ENCODE data around the gene WDR93.

The WDR93 gene

DNA sequence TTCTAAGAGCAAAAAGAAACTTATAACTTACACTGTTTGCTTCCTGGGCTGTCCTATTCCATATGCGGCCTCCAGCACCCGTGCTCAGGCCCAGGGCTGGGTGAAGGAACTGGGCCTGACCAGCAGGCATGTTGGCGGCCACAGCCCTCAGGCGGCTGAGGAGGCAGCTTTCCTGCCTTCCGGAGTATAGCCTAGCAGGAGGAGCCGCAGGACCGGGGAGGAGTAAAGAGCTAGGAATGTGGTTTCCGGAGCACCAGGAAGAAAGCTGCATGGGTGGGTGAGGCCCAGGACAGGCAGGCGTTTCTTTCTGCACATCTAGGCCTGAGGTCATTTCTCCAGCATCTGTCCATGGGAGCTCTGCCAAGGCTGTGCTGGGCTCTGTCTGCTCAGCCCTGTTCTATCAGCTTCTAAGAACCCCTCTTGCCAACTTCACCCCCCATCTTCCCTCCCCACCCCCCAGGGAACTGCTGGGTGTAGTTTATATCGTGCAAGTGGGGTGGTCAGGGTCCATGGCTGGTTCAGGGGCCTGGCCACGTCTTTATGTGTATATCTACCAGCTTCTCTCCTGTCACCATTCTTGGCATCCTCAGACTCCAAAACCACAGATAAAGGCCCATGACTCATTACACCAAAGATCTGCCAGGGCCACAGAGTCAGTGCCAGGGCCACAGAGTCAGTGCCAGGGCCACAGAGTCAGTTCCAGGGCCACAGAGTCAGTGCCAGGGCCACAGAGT lies 27.6 kb upstream of the WDR93 start:
- DNase-seq (ENCODE audit: low read depth): no peak

DNA sequence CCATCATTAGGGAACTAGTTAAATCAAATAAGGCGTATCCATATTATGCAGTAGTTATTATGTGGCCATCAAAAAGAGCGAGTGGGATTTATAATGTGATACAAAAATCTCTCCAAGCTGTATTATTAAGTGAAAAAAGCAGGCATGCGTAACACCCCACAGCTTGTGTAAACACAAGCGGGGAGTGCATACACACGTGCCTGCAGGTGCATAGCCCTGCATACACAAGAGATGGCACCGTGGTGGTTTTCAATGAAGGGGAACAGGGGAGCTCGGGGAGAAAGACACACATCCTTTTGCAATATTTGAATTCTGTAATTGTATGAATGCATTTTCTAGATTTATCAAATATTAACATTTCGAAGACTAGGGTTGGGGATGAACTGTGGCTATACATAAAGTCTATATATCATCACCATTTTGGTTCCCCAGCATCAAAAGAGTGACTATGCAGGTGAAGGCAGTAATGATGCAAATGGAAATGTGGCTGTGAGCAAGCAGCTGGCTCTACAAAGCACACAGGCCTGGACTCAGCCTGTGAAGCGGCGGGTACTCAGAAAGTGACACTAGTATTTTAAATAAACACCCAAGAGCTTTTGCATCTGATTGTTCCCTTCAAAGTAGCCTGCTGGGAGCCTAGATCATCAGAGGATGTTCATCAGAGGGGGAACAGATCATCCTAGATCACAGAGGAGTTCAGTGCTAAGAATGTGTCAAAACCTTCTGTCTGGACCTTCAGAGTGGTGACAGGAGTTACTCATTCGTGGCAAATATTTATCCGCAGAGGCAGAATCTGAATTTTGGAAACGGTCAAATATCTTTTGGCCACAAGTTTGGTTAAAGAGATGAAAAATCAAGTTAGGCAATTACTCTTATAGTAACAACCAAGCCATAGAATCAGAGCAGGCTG lies 25.9 kb upstream of the WDR93 start:
- no peak for DNase-seq (ENCODE audit: low read depth)

DNA sequence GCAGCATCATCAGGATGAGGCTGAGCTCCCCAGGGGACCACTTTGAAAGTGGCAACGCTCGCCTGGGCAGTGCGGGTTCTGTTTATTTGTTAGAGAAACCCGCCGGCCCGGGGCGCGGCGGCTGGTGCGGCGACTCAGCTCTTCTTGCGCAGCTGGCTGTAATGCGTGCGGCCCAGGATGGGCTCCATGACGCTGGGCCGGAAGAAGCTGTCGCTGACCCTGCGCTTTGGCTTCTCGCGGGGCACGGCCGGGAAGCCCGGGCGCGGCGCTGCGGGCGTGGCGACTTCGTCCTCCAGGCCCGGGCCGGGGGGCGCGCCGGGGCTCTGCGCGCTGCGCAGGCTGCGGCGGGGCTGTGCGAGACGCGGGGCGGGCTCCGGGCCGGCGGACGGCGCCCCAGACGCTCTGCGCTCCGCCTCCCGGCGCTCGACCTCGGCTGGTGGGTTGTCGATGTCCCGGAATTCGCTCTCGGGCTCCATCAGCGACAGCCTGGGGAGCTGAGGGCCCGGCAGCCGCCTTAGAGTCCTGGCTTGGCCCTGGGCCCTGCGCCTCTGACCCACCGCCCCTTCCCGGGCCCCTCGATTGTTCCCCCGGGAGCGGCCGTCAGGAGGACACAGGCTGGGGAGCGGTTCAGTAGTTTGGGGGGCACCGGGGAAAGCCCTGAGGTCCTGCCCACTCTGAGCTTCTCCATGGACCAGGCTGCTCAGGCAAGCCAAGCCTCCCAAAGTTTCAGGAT lies 25.0 kb upstream of the WDR93 start:
- DNase-seq (ENCODE audit: low read depth): no peak

DNA sequence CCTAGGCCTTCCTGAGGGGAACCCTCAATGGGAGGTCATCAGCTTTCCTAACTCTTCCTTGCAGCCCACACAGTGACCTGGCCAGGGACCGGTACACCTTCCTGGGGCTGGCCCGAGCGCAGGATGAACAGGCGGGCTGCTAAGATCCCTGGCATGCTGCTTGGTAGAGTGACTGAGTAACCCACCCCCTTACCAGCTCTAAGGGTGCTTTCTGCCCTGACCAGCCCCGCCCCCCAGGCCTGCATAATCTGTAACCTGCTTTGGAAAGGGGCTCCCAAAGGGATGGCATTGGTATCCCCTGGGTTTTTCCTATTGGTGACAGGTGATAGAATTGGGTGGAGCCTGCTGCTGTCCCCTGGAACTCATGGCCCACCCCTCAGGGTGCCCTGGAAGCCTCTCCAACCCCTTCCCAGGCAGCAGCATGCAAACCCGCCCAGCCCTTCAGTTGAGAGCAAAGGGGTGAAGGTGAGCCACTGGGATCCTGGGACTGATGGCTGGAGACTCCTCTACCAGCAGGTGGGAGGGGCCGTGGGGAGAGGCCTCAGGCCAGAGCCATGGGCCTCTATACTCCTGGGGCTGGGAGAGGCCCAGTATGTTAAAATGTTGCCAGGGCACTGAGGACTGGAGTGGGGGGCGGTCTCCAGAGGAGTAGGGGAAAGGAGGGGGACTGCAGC lies 24.3 kb upstream of the WDR93 start:
- DNase-seq (ENCODE audit: low read depth): no peak

DNA sequence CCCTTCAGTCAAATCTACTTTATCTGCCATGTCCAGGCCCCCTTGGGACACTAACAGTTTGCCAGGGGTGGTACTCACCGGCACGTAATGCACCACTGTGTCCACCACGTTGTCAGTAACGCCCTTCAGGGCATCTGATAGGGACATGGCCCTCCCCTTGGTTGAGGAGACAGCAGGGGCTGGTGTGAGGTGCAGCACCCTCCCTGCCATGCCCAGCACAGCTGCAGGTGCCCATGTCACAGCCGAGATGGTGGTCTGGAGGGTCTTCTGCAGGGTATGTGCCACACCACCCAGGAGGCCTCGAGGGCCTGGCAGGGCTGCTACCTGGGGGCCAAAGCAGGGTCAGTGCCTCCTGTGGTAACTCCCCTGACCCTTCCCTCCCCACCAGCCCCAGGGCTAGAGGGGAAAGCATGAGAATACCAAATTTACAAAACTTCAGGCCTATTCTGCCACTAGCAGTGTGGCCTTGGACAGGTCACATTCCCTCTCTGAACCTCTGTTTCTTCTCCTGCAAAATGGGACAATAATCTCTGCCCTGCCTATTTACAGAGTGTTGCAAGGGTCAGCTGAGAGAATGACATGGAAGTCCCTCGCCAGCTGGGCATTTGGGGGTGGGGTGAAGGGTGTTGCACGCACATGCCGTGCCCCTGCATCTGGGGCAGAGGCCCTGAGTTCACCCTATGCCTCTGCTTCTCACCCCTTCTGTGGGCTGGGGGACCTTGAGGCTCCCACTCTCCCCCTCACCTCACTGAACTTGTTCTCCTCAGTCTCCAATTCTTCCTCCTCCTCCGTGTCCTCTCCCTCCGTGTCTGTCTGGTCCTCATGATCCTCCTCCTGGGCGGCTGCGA lies 23.5 kb upstream of the WDR93 start:
- DNase-seq (ENCODE audit: low read depth): no peak

DNA sequence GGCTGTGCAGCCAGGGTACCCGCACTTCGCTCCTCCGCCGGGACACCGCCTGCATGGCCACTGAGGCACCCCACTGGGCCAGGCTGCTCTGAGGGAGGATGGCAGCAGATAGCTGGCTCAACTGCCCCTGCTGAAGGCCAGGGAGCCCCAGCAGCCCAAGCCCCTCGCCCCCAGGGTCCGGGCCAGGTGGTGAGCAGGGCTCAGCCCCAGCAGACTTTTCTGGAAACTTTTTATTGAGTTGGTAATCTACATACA lies 23.0 kb upstream of the WDR93 start:
- DNase-seq (ENCODE audit: low read depth): no peak

DNA sequence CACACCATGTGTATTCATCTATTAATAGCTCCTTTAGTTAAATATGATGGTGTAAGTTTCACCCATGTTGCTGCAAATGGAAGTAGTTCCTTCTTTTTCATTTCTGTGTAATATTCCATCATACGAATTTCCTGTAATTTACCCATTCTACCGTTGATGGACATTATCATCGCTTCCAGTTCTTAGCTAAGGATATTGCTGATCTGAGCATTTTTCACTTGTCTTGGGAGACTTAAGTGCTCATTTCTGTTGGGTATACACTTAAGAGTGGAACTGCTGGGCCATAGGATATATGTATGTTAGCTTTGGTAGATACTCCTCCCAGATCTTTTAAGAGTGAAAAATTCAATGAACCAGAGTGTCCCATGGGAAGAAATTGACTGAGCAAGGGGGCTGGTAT lies 22.4 kb upstream of the WDR93 start:
- DNase-seq (ENCODE audit: low read depth): no peak

DNA sequence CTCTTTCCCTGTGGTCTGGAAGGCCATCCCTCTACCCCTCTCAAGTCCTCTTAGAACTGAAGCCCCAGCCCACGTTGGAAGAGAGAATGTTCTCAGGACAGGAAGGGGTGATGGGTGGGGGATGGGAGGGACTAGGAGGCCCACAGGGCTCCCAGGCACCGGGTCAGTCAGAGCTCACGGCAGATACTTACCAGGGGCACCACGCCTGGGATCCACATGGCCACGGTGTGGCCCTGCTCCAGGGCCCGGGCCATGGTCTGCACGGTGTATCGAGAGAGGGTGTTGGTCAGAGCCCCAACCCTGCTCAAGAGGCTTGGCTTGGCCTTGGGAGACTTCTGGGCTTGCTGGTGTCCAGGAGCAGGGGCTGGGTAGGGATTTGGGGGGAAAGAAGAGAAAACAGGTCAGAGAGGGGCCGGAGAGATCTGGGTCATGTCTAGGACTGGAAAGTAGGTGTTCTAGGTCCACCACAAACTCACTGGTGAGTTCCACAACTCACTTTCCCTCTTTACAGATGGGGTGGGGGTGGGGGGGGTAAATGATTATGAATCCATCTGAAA lies 21.2 kb upstream of the WDR93 start:
- DNase-seq (ENCODE audit: low read depth): no peak

DNA sequence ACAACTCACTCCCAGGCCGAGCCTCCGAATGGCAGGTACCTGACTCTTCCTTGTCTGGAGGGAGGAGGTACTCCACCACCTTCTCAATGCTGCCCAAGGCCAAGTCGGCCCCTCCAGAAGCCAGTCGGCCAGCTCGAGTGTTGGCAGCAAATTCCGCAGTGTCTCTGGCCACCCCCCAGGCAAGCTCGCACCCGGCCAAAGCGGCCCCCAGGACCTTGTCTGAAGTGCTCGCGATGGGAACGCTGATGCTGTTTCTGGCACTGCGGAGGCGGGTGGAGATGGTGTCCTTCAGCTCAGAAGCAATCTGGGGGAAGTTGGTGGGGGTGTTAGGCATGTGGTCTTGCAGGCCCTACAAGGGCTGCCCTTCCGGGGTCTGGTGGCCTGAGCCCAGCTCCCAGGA lies 20.7 kb upstream of the WDR93 start:
- DNase-seq (ENCODE audit: low read depth): no peak

DNA sequence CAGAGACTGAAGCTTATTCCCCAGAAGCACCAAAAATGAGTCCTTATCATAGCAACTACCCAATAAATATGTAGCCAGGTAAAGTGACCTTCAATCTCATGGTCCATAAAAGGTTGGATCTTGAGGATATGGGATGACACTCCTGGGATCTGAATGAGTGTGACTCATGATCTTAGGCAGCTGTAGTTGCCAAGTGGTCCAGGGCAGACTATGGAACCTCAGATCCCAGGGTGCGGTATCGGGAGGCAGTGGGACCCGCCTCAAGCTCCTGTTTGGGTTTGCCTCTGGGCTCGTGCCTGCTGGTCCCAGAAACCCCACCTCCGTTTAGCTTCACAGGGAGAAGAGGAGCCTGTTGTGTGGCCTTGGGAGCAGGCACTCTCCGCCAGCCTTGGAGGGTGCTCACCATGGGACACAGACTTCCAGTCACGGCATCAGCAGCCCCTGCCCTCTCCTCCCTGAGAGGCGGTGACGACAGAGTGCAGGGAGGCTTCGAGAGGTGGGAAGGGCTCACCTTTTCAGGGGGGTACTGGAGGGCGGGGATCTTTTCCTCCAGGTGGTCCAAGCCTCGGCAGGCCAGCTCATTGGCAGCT lies 19.5 kb upstream of the WDR93 start:
- no peak for DNase-seq (ENCODE audit: low read depth)

DNA sequence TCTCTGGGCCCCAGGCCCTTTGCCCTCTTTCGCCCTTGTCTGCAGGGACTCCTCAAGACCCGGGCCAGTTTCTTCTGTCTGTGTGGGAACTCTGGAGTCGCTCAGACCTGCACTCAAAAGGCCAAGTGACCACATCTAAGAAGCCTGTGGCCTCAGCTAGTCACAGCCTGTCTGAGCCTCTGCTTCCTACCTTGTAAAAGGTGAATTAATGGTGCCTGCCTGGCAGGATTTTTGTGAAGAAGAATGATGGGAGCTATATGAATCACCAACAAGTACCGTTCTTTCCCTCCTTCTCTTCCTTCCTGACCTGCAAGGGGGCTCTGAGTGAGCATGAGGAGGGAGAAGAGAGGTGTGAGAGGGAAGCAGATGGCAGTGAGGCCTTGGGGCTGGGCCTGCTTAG lies 18.9 kb upstream of the WDR93 start:
- DNase-seq (ENCODE audit: low read depth): no peak

DNA sequence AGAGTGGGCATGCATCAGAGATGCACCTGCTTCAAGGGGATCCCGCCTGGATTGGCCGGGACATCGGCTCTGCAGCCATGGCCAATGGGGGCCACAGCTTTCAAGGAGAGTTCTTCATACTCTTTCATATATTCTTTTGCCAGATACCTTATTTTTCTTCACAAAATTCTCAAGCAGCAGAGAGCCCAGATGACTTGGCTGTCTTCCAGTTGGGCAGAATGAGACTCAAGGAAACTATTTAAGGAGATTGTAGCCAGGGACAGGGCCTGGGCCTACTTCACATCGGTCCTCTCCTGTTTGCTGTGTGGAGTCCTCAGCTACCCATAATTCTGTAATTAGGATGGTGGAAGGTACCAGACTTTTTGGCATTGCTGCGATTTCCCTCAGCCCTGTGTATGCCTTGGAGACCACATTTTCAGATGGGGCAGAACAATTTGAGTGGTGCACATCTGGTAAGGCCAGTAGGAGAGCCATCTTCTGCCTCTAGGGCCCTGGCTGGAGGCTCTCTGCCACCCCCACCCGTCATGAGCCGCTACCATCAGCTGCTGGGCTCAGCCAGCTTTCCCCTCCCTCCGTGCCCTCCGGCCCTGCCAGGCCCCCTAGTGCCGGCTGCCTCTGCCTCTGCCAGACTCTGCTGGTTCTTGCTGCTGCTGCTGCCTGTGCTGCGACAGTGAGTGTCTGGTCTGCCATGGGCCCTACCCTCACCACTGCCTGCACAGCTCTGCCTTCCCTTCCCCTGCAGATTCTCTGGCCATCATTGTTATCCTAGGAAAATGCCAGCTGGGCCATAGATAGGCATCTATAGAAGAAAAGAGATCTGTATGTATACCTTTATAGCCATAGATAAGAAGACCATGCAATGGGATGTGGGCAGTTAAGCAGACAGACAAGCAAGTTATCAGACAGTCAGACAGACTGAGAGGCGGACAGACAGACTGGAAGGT lies 18.1 kb upstream of the WDR93 start:
- DNase-seq (ENCODE audit: low read depth): no peak

DNA sequence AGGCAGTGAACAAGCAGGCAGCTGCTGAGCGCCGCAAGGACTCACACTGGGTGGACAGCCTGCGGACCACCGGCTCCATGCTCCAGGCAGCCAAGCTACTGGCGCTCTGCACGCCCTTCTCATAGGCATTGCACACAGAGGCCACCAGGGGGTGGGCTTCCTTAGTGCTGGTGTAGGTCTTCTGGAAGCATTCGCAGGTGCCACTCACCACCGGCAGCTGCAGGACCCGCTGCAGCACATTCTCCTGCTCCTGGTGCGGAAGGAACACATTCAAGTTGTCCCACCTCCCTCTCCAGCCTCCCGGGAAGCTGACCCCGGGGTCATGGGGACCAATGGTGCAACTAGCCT lies 17.5 kb upstream of the WDR93 start:
- DNase-seq (ENCODE audit: low read depth): no peak

DNA sequence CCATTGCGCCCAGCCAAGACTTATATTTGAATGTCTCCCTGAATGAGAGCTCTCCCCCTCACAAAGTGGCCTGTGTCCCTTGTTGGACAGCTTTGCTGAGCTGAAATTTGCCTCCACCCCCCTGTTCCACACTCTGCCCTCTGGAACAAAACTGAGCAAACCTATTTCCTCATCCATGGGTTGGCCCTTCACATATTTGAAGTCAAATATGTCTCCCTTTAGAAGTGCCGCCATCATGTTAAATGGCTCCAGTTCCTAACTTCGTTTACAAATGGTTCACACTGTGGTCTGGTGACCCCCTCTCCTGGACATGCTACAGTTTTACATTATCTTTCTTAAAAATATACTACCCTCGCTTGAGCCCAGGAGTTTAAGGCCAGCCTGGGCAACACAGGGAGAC lies 16.1 kb upstream of the WDR93 start:
- DNase-seq (ENCODE audit: low read depth): no peak

DNA sequence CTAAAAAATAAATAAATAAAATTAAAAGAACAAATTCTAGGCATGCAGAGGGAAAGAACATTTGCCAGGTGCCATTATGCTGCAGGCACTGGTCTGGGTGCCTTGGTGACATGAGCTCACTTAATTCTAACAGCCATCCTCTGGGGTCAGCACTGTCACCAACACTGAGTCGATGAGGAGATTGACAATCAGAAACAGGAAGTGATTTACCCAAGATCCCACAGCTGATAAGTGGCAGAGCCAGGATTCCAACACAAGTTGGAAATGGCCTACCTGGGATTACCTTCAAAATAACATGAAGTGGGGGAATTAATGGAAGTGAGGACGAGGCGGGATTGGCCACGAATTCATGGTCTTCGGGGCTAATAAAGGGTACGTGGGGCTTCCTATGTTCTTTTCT lies 15.0 kb upstream of the WDR93 start:
- DNase-seq (ENCODE audit: low read depth): no peak

DNA sequence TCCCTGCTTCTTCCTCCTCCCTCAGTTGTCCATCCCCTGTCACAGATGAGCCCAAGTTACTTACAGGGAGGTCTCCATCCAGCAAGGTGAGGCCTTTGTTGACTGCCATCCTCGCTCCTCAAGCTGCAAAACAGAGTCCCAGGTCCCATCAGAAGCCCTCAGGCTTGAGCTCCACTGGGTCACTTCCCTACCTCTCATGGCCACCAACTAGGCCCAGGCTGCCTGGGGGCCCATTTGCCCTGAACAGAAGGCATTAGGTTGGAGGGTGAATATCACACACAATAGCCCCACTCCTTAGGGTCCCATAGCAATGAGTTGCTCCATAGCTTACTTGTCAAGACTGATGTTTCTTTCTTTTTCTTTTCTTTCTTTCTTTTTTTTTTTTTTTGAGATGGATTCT lies 13.2 kb upstream of the WDR93 start:
- no peak for DNase-seq (ENCODE audit: low read depth)

DNA sequence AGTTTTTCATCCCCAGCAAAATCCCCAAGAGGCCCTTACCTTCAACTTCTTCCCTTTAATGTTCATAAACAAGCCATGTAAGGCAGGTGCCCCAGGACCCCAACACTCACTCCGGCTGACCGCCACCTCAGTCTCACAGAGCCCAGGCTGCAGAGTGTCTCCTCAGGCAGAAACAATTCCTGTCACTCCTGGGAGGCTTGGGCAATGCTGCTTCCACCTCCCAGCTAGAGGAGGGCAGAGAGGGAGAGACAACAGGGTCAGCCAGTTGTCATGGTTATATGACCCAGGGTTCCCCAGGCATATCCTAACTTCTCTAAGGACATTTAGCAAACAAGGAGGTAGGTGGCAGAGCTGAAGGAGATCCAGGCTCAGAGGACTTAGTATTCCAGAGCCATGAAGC lies 11.4 kb upstream of the WDR93 start, which contains the start of gene PLIN1:
Gene PLIN1, minus strand, starts transcription at position 156 of the 400 bp plus-strand sequence. CDS start 1,878 bp downstream, outside the sequence.
- DNase-seq (ENCODE audit: low read depth): no peak

DNA sequence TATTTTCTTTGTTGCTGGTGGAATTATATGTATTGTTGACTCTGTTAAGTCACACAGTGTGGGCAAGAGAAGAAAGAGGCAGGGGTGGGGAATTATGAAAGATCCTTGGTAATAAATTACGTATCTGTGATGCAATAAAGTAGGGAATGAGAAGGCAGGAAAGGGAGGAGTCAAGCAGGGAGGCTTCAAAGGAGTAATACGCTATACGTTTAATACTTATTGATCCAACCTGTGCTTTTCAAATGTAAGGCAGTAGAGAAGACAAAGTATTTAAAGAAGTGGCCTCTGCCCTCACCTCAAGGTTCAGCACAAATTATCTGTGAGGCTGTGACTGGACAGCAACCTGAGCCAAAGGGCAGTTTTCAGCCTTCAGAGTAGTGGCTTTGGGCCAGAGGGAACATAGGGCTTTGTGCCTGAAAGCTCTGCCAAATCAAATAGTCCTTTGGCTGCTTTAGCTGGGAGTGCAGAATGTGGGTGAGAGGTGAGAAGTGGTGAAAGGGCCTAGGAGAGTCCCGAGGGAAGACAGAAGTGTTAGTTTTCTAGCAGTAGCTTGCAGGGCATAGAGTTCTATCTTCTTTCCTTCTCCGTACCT lies 10.2 kb upstream of the WDR93 start:
- DNase-seq (ENCODE audit: low read depth): no peak

DNA sequence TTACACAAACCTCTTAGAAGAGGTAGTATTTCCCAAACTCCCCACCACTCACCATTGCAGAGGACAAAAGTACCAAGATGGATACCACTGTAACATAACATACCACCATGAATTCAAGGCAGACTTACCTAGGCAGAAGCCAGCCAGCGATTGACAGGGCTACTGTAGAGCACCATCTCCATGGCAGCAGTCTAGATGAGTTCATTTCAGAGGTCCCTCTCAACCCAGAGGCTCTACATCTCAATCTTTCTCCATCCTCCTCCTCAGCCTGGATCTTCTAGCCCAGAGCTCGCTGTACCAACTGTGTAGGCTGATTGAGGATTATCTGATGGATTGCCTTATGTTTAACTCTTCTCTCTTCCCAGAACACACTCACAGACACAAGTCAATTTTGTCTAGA lies 9.5 kb upstream of the WDR93 start:
- no peak for DNase-seq (ENCODE audit: low read depth)
